NB4 (cell line): ENCODE measurements around the gene SCYGR1.

ENCODE experiments used
- CTCF ChIP-seq: IDR thresholded peaks from one replicate; pipeline ENCODE4 v1.5.1; 2012; ENCODE audit warnings: low read depth, low read length
- MAX ChIP-seq: IDR thresholded peaks from 2 replicates; pipeline ENCODE4 v1.6.1; 2011; ENCODE audit warnings: low read depth, low read length
- MYC ChIP-seq: IDR thresholded peaks from 2 replicates; pipeline ENCODE4 v1.6.1; 2011; ENCODE audit warnings: low read depth, low read length
- POLR2A ChIP-seq: IDR thresholded peaks from 2 replicates; pipeline ENCODE4 v1.6.1; 2011; ENCODE audit warnings: mild to moderate bottlenecking; ENCODE audit not compliant: insufficient read length; ENCODE audit errors: extremely low read depth

DNA sequence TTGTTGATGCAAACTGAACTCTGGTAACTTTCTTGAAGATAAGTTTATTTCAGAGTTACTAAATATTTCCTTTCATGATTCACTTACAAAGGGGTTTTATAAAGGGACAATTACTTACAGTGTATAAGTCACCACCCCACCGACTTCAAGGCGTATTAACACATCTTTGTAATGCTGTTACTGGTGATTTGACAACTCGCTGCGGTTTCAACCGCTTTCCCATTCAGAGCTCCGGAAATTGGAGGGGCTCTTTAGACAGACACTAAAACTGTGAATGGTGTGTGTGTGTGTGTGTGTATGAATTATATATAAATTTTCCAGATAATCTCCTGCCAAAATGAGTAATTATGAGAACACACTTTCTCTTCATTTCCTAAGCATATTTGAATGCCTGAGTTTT lies 13.6 kb downstream of the SCYGR1 start:
- TF ChIP-seq CTCF (no peak), POLR2A (no peak), MAX (no peak), MYC (no peak)
